HPDE6-E6E7 (cell line): ENCODE data around the gene PRPF39.
"Not testable (repeated sequence)": the region's sequence is repeated elsewhere in the genome, so short reads cannot be mapped to it uniquely, and the experiment has no call there.

ENCODE experiments used
- DNase-seq: peaks from one replicate; pipeline ENCODE4 v3.0.0; 2011; ENCODE audit warnings: missing footprints; ENCODE audit errors: extremely low spot score

Gene PRPF39

GRCh38 chr14:45083976-45084722 is at the start of gene PRPF39:
Gene PRPF39, plus strand, starts transcription at chr14:45084116. Its CDS starts 11,124 bp downstream, at chr14:45095240.
- peak; percentile 93 for DNase-seq

- no peak for DNase-seq
These were observed 49.2 kb upstream of the PRPF39 start for GRCh38 chr14:45034730-45035129.

GRCh38 chr14:45038256-45038655 is 45.7 kb upstream of the PRPF39 start:
- DNase-seq: no peak

GRCh38 chr14:45038865-45039264 is 45.1 kb upstream of the PRPF39 start:
- no peak for DNase-seq

GRCh38 chr14:45039390-45039789 is 44.5 kb upstream of the PRPF39 start:
- DNase-seq: no peak

GRCh38 chr14:45041641-45042040 is 42.3 kb upstream of the PRPF39 start:
- DNase-seq: no peak

- no peak for DNase-seq
These were observed 39.3 kb upstream of the PRPF39 start for GRCh38 chr14:45044638-45045037.

GRCh38 chr14:45048385-45048784 is 35.5 kb upstream of the PRPF39 start:
- DNase-seq: no peak

- no peak for DNase-seq
These were observed 32.7 kb upstream of the PRPF39 start for GRCh38 chr14:45051180-45051579.

GRCh38 chr14:45051896-45052295 is 32.0 kb upstream of the PRPF39 start:
- DNase-seq: no peak

- no peak for DNase-seq
These were observed 26.6 kb upstream of the PRPF39 start for GRCh38 chr14:45057349-45057748.

- DNase-seq: no peak
These were observed 26.0 kb upstream of the PRPF39 start for GRCh38 chr14:45057881-45058364.

- DNase-seq: no peak
These were observed 23.4 kb upstream of the PRPF39 start for GRCh38 chr14:45060551-45060950.

GRCh38 chr14:45065540-45065939 is 18.4 kb upstream of the PRPF39 start:
- DNase-seq: no peak

GRCh38 chr14:45065956-45066355 is 18.0 kb upstream of the PRPF39 start:
- no peak for DNase-seq

- no peak for DNase-seq
These were observed 17.2 kb upstream of the PRPF39 start for GRCh38 chr14:45066667-45067066.

- DNase-seq: no peak
These were observed 15.5 kb upstream of the PRPF39 start for GRCh38 chr14:45068396-45068795.

GRCh38 chr14:45070215-45070614 is 13.7 kb upstream of the PRPF39 start:
- no peak for DNase-seq

- no peak for DNase-seq
These were observed 11.8 kb upstream of the PRPF39 start for GRCh38 chr14:45072126-45072525.

GRCh38 chr14:45073231-45073879 is 10.6 kb upstream of the PRPF39 start:
- no peak for DNase-seq

- DNase-seq: no peak
These were observed 5.6 kb upstream of the PRPF39 start for GRCh38 chr14:45078323-45078722.

GRCh38 chr14:45080416-45080968 is 3.4 kb upstream of the PRPF39 start:
- not testable (repeated sequence) for DNase-seq

- DNase-seq: not testable (repeated sequence)
These were observed 2.8 kb upstream of the PRPF39 start for GRCh38 chr14:45081096-45081495.
